Hematopoietic multipotent progenitor cell treated with erythropoietin and hydrocortisone succinate and interleukin-3 and kit ligand, for 6 days (in vitro differentiated cells): ENCODE measurements around the gene EFHD1.
"Not testable (repeated sequence)": the region's sequence is repeated elsewhere in the genome, so short reads cannot be mapped to it uniquely, and the experiment has no call there.

Experiments used
- DNase-seq: peaks from one replicate; pipeline ENCODE4 v3.0.0-alpha.2; 2015

The EFHD1 gene

GRCh38 chr2:232697059-232697806 is 63.8 kb downstream of the EFHD1 start, which contains the start of gene GIGYF2:
Gene GIGYF2, plus strand, starts transcription at chr2:232697331. Its CDS starts 37,867 bp downstream, at chr2:232735198.
- DNase-seq = peak; percentile 96

- DNase-seq = no peak
Observed at GRCh38 chr2:232697807-232698110, 64.4 kb downstream of the EFHD1 start.

DNA sequence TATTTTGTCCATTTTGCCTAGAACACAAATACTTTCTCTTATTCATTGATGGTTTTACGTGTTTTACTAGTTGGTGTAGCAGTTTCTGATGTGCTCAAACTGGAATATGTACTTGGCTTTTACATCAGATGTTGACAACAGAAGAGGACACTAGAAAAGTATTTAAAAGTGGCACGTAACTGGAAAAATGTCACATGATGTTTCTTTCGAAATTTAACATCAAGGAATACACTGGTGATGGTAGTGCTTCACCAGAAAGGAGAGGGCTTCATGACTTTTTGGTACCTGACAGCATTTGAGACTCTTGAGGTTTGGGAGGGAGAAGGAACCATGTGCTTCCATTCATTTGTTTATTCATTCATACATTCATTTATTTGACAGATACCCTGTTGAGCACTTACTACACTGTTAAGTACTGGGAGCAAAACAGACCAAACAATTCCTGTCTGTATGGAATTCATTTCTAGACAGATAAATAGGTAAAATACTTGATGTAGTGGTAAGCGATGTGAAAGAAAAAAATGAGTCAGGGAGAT is 65.2 kb downstream of the EFHD1 start:
- peak; percentile 23 for DNase-seq

GRCh38 chr2:232699110-232699509 is 65.7 kb downstream of the EFHD1 start:
- no peak for DNase-seq

DNA sequence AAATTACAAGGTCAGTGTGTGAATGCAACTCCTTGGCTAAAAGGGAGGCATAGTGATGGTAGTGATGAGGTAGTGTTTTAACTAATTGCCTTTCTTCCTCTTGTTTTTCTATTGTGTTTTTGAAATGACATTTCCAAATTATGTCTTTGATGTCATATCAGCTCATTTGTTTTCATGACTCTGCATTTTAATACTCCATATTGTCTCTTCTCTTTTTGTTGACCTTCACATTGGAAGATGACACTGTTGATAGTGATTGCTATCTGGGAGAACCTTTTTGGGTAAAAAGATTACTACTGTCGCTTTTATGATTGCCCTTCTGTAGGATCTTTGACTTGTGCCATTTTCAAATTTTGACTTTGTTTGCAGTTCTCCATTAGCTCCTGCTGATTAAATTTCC is 66.8 kb downstream of the EFHD1 start:
- DNase-seq = peak; percentile 19

DNA sequence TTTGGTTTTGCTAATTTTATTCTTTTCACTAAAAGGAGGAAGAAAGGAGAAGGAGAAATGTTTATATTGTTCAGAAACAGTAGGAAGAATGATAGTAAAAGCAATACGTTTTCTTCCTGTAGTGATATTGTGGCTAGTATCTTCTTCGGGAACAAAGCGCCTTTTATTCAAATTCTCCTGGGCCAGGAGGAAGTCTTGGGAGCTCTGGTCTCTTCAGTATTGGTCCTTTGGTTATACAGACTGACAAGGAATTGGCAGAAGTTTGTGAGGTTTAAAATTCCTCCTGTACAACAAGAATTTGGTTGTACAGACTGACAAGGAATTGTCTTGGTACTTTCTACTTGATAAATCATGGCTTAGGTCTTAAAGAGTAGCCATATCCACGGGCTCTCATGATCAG is 73.7 kb downstream of the EFHD1 start:
- DNase-seq = no peak

GRCh38 chr2:232713505-232713904 is 80.1 kb downstream of the EFHD1 start:
- DNase-seq = no peak

DNA sequence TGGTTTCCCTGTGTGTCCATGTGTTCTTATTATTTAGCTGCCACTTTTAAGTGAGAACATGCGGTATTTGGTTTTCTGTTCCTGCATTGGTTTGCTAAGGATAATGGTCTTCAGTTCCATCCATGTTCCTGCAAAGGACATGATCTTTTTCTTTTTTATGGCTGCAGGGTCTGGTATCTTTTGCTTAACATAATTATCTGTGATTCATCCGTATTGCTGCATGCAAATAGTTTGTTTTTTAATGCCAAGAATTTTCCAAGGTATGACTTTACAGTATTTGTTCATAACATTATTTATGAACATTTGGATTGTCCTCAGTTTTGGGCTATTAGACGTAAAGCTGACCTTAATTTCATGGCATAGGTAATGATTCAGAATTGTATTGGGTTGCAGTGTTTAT is 81.6 kb downstream of the EFHD1 start:
- no peak for DNase-seq

GRCh38 chr2:232720056-232720455 is 86.7 kb downstream of the EFHD1 start:
- DNase-seq = not testable (repeated sequence)

GRCh38 chr2:232721261-232721660 is 87.9 kb downstream of the EFHD1 start:
- no peak for DNase-seq

DNA sequence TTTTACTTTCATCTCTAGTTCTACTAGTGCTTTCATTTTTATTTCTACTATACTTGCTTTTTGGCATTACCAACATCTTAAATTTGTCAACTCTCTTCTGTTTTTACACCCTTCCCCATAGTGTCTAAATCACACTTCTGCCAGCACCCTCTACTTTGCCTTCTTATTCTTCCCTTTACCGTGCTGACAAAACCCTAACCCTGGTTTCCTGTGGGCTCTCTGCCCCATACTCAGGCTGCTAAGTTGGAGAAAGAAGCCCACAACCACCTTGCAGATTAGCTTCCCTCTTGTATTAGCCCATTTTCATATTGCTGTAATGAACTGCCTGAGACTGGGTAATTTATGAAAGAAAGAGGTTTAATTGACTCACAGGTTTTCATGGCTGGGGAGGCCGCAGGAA is 88.5 kb downstream of the EFHD1 start:
- no peak for DNase-seq

- no peak for DNase-seq
Observed at GRCh38 chr2:232723027-232723426, 89.6 kb downstream of the EFHD1 start.

GRCh38 chr2:232728785-232729184 is 95.4 kb downstream of the EFHD1 start:
- no peak for DNase-seq

DNA sequence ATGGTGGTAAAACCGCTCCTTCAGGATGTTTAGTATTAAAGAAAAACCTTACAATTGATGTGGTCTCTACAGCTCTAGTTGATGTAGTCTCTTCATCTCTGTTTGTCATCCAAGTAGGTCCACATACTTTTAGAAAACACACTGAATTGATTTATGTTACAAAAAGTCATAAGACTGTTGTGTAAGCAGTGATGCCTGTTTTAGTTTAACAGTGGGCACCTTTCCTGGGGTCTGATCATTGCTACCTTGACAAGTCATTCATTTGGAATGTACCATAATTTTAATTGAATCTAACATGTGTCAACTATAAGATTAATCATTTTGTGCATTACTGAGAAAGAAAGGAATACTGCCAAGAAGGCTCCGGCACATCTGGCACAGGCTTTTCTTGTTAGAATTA is 98.1 kb downstream of the EFHD1 start:
- DNase-seq = no peak
